OCI-LY1 (cell line): Measurements from ENCODE around the gene ALS2.

Experiments
- CTCF ChIP-seq: fragments of 200-600 bp; sonication (generic), shearing (Covaris generic); IDR thresholded peaks from 2 replicates; pipeline ENCODE4 v1.5.1; 2017; ENCODE audit warnings: mild to moderate bottlenecking, antibody characterized with exemption, low read length, moderate library complexity, mixed read lengths
- EZH2 ChIP-seq: fragments of 200-600 bp; sonication (generic), shearing (Covaris generic); IDR thresholded peaks from 2 replicates; pipeline ENCODE4 v1.8.0; 2017; ENCODE audit warnings: borderline replicate concordance, mixed run types, mild to moderate bottlenecking, antibody characterized with exemption, low read length, moderate library complexity, mixed read lengths

DNA sequence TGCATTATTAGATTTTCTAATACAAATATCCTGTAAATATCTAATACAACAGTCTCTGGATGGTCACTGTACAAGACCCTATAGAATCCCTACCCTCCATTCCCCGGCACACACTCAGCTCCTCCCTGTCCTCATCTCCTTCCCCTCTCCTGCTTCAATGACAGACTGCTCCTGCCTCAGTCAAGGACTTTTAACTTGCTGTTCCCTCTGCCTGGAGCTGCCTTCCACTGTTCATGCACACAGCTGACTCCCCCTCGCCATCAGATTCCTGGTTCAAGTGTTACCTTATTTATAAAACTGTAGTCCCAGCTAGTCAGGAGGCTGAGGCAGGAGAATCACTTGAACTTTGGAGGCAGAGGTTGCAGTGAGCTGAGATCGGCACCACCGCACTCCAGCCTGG lies 28.9 kb upstream of the ALS2 start:
- TF ChIP-seq CTCF (no peak), EZH2 (no peak)
